GM12878 (cell line): ENCODE results near the gene TRHDE.

ENCODE experiments used
- EZH2 ChIP-seq: IDR thresholded peaks from 2 replicates; pipeline ENCODE4 v1.6.1; 2012; ENCODE audit warnings: low read depth, mild to moderate bottlenecking, control low read depth, inconsistent platforms, low read length, borderline replicate concordance; ENCODE audit not compliant: control insufficient read depth
- KDM1A ChIP-seq: fragments of 200-600 bp; sonication (generic); IDR thresholded peaks from 2 replicates; pipeline ENCODE4 v1.6.1; 2016; ENCODE audit warnings: borderline replicate concordance

DNA sequence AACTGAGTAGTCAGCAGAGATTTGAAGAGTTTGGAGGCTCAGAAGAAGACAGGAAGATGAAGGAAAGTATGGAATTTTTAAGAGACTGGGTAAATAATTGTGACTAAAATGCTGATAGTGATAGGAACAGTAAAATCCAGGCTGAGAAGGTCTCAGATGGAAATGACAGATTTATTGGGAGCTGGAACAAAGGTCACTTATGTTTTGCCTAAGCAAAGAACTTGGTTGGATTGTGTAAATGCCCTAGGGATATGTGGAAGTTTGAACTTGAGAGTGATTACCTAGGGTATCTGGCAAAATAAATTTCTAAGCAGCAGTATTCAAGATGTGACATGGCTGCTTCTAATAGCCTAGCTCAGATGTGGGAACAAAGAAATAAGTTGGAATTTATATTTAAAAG lies 180.9 kb downstream of the TRHDE start:
- TF ChIP-seq KDM1A (no peak), EZH2 (no peak)
